Liver (tissue), 3 donors: ENCODE data around the gene USP28.

Experiments used
- CTCF ChIP-seq: fragments of 150-350 bp; IDR thresholded peaks from 2 replicates; pipeline ENCODE4 v1.5.1; 2017; ENCODE audit warnings: improper control_type of control experiment, low read depth, low read length; ENCODE audit not compliant: missing input control
- EGR1 ChIP-seq, 2 donors: IDR thresholded peaks; 2 replicates each; pipeline ENCODE4 v1.6.1; 2016 to 2018; ENCODE audit warnings: antibody characterized with exemption in 2 of 2, low read depth in 2 of 2
- GABPA ChIP-seq, 2 donors: IDR thresholded peaks in 1 of 2; conservative IDR thresholded peaks in 1 of 2; 2 replicates each; pipeline ENCODE4 v1.6.1; 2016; ENCODE audit warnings: antibody characterized with exemption in 2 of 2, mild to moderate bottlenecking in 1 of 2, moderate library complexity in 1 of 2
- MAX ChIP-seq: IDR thresholded peaks from 2 replicates; pipeline ENCODE4 v1.6.1; 2016; ENCODE audit warnings: antibody characterized with exemption
- NR2F2 ChIP-seq: IDR thresholded peaks from 2 replicates; pipeline ENCODE4 v1.6.1; 2016; ENCODE audit warnings: antibody characterized with exemption
- RAD21 ChIP-seq, 2 donors: IDR thresholded peaks; 2 replicates each; pipeline ENCODE4 v1.6.1; 2016; ENCODE audit warnings: antibody characterized with exemption in 2 of 2, mild to moderate bottlenecking in 2 of 2
- SP1 ChIP-seq: IDR thresholded peaks from 2 replicates; pipeline ENCODE4 v1.6.1; 2018; ENCODE audit warnings: antibody characterized with exemption, mild to moderate bottlenecking
- YY1 ChIP-seq: IDR thresholded peaks from 2 replicates; pipeline ENCODE4 v1.6.1; 2016; ENCODE audit warnings: antibody characterized with exemption, mild to moderate bottlenecking
- donor health status: healthy.
- donor health status: healthy.

GRCh38 chr11:113855803-113856202 lies 19.6 kb downstream of the USP28 start:
- TF ChIP-seq CTCF (no peak), SP1 (no peak), RAD21 (IDR thresholded peaks at IDR 0.05) (no peak), YY1 (no peak), NR2F2 (no peak), GABPA (IDR thresholded peaks at IDR 0.05 in 1 of 2, conservative IDR thresholded peaks at IDR 0.05 in 1 of 2) (no peak), MAX (no peak), EGR1 (IDR thresholded peaks at IDR 0.05; ENCODE audit: low read depth in 2 of 2) (no peak)
